Measurements from ENCODE around the gene CALM1. TPM values are rescaled to one million over a fixed set of nuclear protein-coding genes. Genes with fewer than 3 reads are reported as not detected.

The CALM1 gene
- total and polyA plus RNA-seq, 4 donors = 490 to 1,141 (median 1,028) TPM

DNA sequence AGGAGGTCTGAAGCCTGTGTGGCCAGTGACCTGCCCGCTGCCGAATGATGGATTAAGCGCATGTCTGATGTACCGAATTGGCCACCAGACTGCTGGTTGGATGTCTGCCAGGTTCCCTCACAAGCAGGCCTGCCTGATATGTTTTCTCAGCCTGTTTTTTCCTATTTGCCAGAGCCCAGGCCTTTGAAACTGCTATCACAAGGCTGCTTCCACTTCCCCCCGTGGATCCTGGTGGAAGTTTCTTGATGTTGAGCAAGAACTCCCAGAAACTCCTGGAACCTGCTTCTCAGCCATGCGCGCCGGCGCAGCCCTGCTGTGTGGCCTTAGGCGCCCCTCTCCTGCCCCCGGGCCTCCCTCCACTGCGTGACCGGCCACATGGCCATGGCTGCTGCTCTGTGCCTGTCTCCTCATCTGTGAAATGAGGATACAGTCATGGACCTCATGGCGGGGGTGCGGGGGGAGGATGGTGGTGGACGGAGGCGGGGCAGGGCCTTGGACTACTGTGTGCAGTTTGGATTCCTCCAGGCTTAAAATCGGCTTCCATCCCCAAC, 56.6 kb downstream of the CALM1 start:
- H3K4me3 ChIP-seq (ENCODE audit: low read depth, low read length) = no peak overlapping the region
- no peaks in the 10 kb centered on the region for H3K36me3 ChIP-seq (ENCODE audit: control insufficient read depth, insufficient read depth, low read length)
- no peaks in the 10 kb centered on the region for H3K9me3 ChIP-seq (ENCODE audit: control insufficient read depth, insufficient read depth, low read length)
- WGBS (ENCODE audit: insufficient coverage) = 43% methylated on average over 10 of the region's 18 CpGs
- H3K27me3 ChIP-seq (ENCODE audit: control insufficient read depth, insufficient read depth, low read length) = no peaks in the 10 kb centered on the region
- peak in 3 of 6 donors; percentile 69 to 89 (median 88) for DNase-seq (ENCODE audit: low read depth in 4 of 6, low spot score in 6 of 6)
- H3K4me1 ChIP-seq (ENCODE audit: control insufficient read depth, insufficient read depth, low read length) = peaks cover 53% of the 10 kb centered on the region
- peak overlapping the region; percentile 79 for H3K27ac ChIP-seq (ENCODE audit: low read depth, low read length)

DNA sequence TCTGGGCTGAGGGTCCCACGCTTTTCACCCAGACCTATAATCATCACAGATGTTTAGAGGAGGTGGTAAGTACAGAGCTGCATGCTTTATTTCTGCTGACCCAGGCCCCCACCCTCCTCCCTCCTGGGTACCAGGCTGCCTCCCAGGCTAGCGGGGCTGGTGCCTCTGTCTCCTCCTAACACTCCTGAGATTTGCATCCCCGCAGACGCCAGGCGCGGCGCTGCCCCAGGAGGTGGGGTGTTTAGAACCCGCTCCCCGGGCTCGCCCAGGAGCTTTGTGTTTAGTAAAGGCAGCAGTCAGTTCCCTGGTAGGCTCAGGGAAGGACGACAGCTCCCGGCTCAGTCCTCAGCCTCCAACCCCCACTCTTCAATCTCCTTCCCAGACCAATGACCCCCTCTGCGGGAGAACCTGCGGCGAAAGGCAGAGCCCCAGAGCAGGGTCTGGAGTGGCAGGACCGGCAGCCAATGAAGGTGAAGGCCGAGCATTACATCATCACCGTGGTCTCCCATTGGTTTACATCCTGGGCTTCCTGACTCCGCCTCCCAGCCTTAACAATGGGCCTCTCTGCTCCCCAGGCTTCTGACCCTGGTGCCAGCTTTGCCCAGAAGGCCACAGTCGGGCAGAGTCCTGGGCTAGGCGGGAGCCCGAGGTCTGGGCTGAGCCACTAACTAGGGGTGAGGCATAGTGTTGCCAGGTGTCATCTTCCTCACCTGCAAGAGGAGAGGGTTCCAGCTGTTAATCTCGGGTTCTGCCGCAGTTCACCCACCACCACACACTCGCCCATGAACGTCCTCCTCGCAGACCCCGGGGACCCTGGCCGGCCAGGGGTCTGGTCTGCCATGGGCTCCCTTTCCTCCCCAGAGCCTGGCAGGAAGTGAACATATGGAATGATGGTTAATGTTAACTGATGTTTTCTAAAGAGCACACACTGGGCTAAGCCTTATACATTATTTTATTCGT, 57.5 kb downstream of the CALM1 start:
- peaks cover 53% of the 10 kb centered on the region for H3K4me1 ChIP-seq (ENCODE audit: control insufficient read depth, insufficient read depth, low read length)
- no peaks in the 10 kb centered on the region for H3K36me3 ChIP-seq (ENCODE audit: control insufficient read depth, insufficient read depth, low read length)
- WGBS (ENCODE audit: insufficient coverage) = 4% methylated on average over 19 of the region's 30 CpGs
- H3K4me3 ChIP-seq (ENCODE audit: low read depth, low read length) = peak overlapping the region; percentile 43
- DNase-seq (ENCODE audit: low read depth in 4 of 6, low spot score in 6 of 6) = peak; percentile 76 to 99 (median 88)
- H3K27me3 ChIP-seq (ENCODE audit: control insufficient read depth, insufficient read depth, low read length) = no peaks in the 10 kb centered on the region
- H3K27ac ChIP-seq (ENCODE audit: low read depth, low read length) = peak overlapping the region; percentile 79
- H3K9me3 ChIP-seq (ENCODE audit: control insufficient read depth, insufficient read depth, low read length) = no peaks in the 10 kb centered on the region

DNA sequence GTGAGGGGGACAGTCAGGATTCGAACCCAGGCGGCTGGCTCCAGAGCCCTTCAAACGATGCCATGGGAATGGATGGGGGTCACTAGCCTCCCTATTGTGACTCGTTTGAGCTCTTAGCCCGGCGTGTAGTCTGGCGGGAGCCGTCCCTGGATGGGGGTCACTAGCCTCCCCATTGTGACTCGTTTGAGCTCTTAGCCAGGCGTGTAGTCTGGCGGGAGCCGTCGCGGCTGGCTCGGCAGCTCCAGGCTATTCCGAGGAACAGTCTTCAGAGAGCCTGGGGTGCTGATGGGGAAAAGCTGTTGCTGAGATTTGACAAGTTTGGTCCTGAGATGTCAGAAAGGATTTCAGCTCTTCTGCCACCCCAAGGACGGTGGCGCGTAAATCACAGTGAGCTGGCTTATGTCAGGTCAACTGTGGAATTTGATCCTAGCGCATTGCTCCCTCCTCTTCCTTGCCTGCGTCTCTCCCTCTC, 58.3 kb downstream of the CALM1 start:
- no peaks in the 10 kb centered on the region for H3K36me3 ChIP-seq (ENCODE audit: control insufficient read depth, insufficient read depth, low read length)
- peak in 2 of 6 donors; percentile 35 to 43 for DNase-seq (ENCODE audit: low read depth in 4 of 6, low spot score in 6 of 6)
- H3K27ac ChIP-seq (ENCODE audit: low read depth, low read length) = peak overlapping the region; percentile 79
- no peaks in the 10 kb centered on the region for H3K9me3 ChIP-seq (ENCODE audit: control insufficient read depth, insufficient read depth, low read length)
- peaks cover 53% of the 10 kb centered on the region for H3K4me1 ChIP-seq (ENCODE audit: control insufficient read depth, insufficient read depth, low read length)
- no peaks in the 10 kb centered on the region for H3K27me3 ChIP-seq (ENCODE audit: control insufficient read depth, insufficient read depth, low read length)
- H3K4me3 ChIP-seq (ENCODE audit: low read depth, low read length) = no peak overlapping the region
- 47% methylated on average over 20 of the region's 21 CpGs for WGBS (ENCODE audit: insufficient coverage)

DNA sequence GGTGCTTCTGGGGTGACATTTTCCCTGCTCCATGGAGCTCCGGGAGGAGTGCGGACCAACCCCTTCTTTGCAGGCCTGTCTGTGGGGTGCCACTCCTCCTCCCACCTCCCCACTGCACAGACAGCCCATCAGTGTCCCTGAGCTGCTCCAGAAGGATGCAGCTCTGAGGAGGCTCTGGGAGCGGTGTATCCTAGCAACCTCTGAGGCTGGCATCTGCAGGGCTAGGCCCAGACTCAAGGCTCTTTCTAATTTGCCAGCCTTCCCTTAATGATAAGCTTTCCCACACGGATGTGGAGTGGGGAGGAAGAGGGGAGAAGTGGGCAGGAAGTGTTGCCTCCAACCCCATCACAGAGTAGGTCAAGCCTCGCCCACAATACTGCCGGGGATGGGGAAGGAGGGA, 59.7 kb downstream of the CALM1 start:
- WGBS (ENCODE audit: insufficient coverage) = 31% methylated on average over 4 of the region's 6 CpGs
- Histone ChIP-seq H3K4me3 (ENCODE audit: low read depth, low read length) (no peak overlapping the region), H3K27me3 (ENCODE audit: control insufficient read depth, insufficient read depth, low read length) (no peaks in the 10 kb centered on the region), H3K4me1 (ENCODE audit: control insufficient read depth, insufficient read depth, low read length) (peaks cover 47% of the 10 kb centered on the region), H3K9me3 (ENCODE audit: control insufficient read depth, insufficient read depth, low read length) (no peaks in the 10 kb centered on the region), H3K27ac (ENCODE audit: low read depth, low read length) (no peak overlapping the region), H3K36me3 (ENCODE audit: control insufficient read depth, insufficient read depth, low read length) (no peaks in the 10 kb centered on the region)
- DNase-seq (ENCODE audit: low read depth in 4 of 6, low spot score in 6 of 6) = peak in 2 of 6 donors; percentile 85 to 92

DNA sequence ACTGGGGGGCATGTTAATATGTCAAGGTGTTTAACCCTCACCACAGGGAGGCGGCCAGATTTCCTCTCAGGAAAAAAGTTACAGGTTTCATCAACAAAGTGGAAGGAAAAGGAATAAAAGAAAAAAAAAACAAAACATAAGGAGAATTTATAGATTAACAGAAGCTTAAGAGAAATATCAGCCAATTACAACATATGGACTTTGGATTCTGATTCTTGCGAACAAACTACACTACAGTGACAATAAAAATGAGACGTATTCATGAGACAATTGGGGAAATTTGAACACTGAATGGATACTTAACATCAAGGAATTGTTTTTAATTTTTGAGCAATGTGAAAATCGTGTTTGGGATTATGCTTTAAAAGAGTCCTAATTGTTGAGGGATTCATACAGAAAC, 60.4 kb downstream of the CALM1 start:
- WGBS (ENCODE audit: insufficient coverage) = 89% methylated on average over 1 of the region's 4 CpGs
- peak in 1 of 6 donors; percentile 21 for DNase-seq (ENCODE audit: low read depth in 4 of 6, low spot score in 6 of 6)

More for the DNA sequence above, 60.4 kb downstream of the CALM1 start:
- H3K9me3 ChIP-seq (ENCODE audit: control insufficient read depth, insufficient read depth, low read length) = no peaks in the 10 kb centered on the region
- H3K27me3 ChIP-seq (ENCODE audit: control insufficient read depth, insufficient read depth, low read length) = no peaks in the 10 kb centered on the region
- peaks cover 47% of the 10 kb centered on the region for H3K4me1 ChIP-seq (ENCODE audit: control insufficient read depth, insufficient read depth, low read length)
- no peak overlapping the region for H3K4me3 ChIP-seq (ENCODE audit: low read depth, low read length)
- H3K36me3 ChIP-seq (ENCODE audit: control insufficient read depth, insufficient read depth, low read length) = no peaks in the 10 kb centered on the region
- H3K27ac ChIP-seq (ENCODE audit: low read depth, low read length) = no peak overlapping the region

Other genes with a start within 250 kb of the CALM1 start
- 100 to 1,000 TPM; 113 to 139 TPM for gene PSMC1, start 140.5 kb upstream of the CALM1 start, total RNA-seq
- gene PSMC1, start 140.5 kb upstream of the CALM1 start, polyA plus RNA-seq (ENCODE audit: insufficient read length in 2 of 2) = 100 to 1,000 TPM; 112 to 125 TPM
- 10 to 100 TPM; 15.5 to 15.9 TPM for gene NRDE2, start 65.1 kb upstream of the CALM1 start, total RNA-seq
- gene NRDE2, start 65.1 kb upstream of the CALM1 start, polyA plus RNA-seq (ENCODE audit: insufficient read length in 2 of 2) = 10 to 100 TPM; 12.9 to 15.6 TPM

Data from spinal cord (tissue), 10 donors.